Left colon (tissue), 2 donors: ENCODE data around the gene ZNF235. TPM values are rescaled to one million over a fixed set of nuclear protein-coding genes. Genes with fewer than 3 reads are reported as not detected.
"Not testable (repeated sequence)": the region's sequence is repeated elsewhere in the genome, so short reads cannot be mapped to it uniquely, and the experiment has no call there.

Experiments used
- ATAC-seq: fragments of 200-7000 bp; cut with Tn5 transposase; one replicate; pipeline ENCODE4 v1.9.1; 2020; ENCODE audit warnings: mild to moderate bottlenecking, moderate library complexity
- DNase-seq, 2 donors: peaks; one replicate each; pipeline ENCODE4 v3.0.0-alpha.2; 2020
- intact Hi-C, 2 donors: fragments of 100-400 bp; cut with DNase I in 1 of 2; cut with micrococcal nuclease in 1 of 2; formaldehyde crosslinking; loops; one replicate each; pipeline versions ENCODE4 v1.11.2 to v1.14.0; 2022; cut with DNase I, micrococcal nuclease
- total RNA-seq, 2 donors: library from RNA; stranded (reverse); fragmentation: NEBNext Ultra II Directional; extraction: Animal tissue kit (Norgen Biotek cat#: 25700); gene quantifications; one replicate each; pipeline ENCODE4 v1.2.1, GENCODE V29; 2021
- donor health status: DM: no; HTN: no; CAD: no.
- donor health status: DM: yes; HTN: yes; CAD: no.

The ZNF235 gene
- total RNA-seq, 2 donors from 2014 or later, result 4.9 to 6.7 TPM

DNA sequence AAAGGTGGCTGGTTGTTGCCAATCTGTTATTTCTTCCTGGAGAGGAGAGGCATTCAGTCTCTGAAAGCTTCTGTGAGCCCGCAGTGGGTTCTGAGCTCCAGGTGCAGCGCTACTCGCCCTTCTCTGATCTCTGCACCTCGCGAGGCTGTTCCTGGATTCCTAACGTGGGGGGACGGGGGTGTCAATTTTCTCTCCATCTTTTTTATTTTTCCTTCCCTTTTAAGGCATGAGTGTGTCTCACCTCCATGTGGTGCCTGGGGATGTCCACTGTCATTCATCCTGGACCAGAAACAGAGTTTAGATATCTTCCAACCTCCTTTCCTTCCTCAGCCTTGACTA lies 44.5 kb downstream of the ZNF235 start:
- peak in 1 of 2 donors; percentile 22 for DNase-seq
- intact Hi-C loops, result no loop called here
- peak; percentile 55 for ATAC-seq

DNA sequence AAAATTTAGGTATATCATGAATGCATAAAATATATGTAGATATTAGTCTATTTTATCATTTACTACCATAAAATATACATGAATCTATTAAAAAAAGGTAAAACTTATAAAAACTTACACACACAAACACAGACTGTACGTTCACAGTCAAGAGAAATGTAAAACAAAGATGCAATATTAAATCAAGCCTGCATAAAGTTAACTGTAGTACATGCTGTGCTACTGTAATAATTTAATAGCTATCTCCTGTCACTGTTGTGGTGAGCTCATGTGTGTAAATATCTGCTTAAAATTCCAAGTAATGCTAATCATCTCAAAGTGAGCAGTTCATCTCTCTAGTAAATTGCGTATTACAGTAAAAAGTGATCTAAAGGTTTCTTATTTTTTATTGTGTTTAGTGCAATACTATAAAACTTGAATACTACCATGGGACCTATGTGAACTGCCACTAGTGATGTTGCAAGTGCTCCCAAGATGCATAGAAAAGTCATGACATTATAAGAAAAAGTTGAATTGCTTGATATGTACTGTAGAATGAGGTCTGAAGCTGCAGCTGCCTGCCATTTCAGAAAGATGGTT lies 45.9 kb downstream of the ZNF235 start:
- intact Hi-C loops, result no loop called here
- ATAC-seq (no peak), DNase-seq (no peak)

DNA sequence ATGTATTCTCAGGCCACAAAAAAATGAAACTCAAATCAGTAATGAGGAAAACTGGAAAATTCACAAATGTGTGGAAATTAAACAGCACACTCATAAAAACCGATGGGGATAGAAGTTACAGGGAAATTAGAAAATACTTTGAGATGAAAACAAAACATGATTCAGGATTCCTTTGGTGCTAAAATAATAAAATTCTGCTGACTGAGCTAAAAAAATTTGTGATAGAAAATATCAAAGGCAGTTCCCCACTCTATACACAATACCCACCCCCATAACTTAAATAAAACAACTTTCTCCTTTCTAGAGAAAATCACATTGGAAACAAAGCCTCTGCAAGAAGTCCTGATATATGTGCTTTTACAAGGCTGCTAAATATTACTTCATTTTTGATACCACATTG lies 46.7 kb downstream of the ZNF235 start:
- ATAC-seq (no peak), DNase-seq (no peak)
- intact Hi-C loops, result no loop called here

DNA sequence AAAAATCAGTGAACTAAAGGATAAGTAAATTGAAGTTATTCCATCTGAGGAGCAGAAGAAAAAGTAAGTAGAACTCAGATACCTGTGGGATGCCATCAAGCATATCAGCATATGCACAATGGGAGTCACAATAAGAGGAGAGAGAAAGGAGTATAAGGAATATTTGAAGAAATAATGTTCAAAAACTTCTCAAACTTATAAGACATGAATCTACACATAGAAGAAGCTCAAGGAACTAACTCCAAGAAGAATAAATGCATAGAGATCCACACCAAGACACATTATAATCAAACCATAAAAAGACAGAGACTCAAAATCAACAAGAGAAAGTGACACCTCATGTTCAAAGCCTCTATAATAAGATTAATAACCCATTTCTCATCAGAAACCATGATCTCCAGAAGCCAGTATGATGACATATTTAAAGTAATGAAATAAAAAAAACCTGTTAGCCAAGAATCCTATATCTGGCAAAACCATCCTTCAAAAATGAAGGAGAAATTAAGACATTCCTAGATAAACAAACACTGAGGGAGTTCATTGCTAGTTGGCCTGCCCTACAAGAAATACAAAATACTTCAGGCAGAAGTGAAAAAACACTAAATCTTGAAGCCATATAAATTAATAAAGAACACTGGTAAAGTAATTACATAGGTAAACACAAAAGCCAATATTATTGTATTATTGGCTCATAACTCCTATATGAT lies 49.0 kb downstream of the ZNF235 start:
- intact Hi-C loops, result no loop called here
- DNase-seq, result no peak
- ATAC-seq, result no peak

DNA sequence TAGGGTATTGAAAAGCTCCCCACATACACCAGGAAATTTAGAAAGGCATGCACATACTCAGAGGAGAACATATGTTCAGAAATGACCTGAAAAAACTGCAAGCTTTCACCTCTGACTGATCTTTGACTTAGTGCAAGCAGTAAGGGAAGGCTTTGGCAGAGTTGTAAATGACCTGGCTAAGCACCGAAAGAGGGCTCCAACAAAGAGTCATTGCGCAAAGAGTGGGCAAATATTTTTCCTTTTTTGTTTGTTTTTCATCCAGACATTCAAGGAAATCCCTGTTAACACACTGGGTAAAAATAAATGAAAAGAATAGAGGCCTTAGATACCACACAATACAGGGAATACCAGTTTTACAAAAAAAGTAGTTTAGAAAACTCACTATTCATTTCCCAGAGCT lies 50.3 kb downstream of the ZNF235 start:
- intact Hi-C loops, result no loop called here
- ATAC-seq, result no peak

DNA sequence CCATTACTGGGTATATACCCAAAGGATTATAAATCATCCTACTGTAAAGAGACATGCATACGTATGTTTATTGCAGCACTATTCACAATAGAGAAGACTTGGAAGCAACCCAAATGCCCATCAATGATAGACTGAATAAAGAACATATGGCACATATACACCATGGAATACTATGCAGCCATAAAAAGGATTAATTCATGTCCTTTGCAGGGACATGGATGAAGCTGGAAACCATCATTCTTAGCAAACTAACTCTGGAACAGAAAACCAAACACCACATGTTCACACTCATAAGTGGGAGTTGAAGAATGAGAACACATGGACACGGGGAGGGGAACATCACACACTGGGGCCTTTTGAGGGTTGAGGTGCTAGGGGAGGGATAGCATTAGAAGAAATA lies 51.4 kb downstream of the ZNF235 start:
- ATAC-seq, intact Hi-C loops, DNase-seq: not testable (repeated sequence)

More for the DNA sequence above, 50.3 kb downstream of the ZNF235 start:
- no peak for DNase-seq

DNA sequence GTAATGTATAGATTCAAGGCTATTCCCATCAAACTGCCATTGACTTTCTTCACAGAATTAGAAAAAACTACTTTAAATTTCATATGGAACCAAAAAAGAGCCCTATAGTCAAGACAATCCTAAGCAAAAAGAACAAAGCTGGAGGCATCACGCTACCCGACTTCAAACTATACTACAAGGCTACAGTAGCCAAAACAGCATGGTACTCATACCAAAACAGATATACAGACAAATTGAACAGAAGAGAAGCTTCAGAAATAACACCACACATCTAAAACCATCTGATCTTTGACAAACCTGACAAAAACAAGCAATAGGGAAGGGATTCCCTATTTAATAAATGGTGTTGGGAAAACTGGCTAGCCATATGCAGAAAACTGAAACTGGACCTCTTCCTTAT lies 52.5 kb downstream of the ZNF235 start:
- ATAC-seq, intact Hi-C loops, DNase-seq: not testable (repeated sequence)

DNA sequence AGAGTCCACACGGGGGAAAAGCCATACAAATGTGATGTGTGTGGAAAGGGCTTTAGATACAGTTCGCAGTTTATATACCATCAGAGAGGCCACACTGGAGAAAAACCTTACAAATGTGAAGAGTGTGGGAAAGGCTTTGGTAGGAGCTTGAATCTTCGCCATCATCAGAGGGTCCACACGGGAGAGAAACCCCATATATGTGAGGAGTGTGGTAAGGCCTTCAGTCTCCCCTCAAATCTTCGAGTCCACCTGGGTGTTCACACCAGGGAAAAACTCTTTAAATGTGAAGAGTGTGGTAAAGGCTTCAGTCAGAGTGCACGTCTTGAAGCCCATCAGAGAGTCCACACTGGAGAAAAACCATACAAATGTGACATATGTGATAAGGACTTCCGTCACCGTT lies 68.4 kb downstream of the ZNF235 start:
- intact Hi-C loops, result no loop called here
- no peak for DNase-seq
- ATAC-seq, result no peak

Other genes with a start within 250 kb of the ZNF235 start
- gene ZNF284, start 232.9 kb downstream of the ZNF235 start, total RNA-seq, result 1 to 10 TPM; 1.6 to 2.1 TPM
- 10 to 100 TPM; 22.3 to 25.8 TPM for gene ZNF224, start 210.7 kb downstream of the ZNF235 start, total RNA-seq
- 1 to 10 TPM; 3.7 to 3.9 TPM for gene ZNF225, start 191.6 kb downstream of the ZNF235 start, total RNA-seq
- 1 to 10 TPM; 7.6 to 7.7 TPM for gene ZNF234, start 163.5 kb downstream of the ZNF235 start, total RNA-seq
- gene ZNF226, start 139.9 kb downstream of the ZNF235 start, total RNA-seq, result 10 to 100 TPM; 16.1 to 20.3 TPM
- 10 to 100 TPM; 10.1 to 13.5 TPM for gene ZNF227, start 92.5 kb downstream of the ZNF235 start, total RNA-seq
- 1 to 10 TPM; 1.5 to 1.7 TPM for gene ZNF233, start 45.1 kb downstream of the ZNF235 start, total RNA-seq
- gene ZNF112, start 51.7 kb upstream of the ZNF235 start, total RNA-seq, result 1 to 10 TPM; 3.3 to 4.4 TPM
- gene ZNF285, start 96.6 kb upstream of the ZNF235 start, total RNA-seq, result 1 to 10 TPM in 1 of 2 donors, under 1 TPM in 1; 0.92 to 1.8 TPM
- 1 to 10 TPM; 1.5 to 2.7 TPM for gene ZNF229, start 143.4 kb upstream of the ZNF235 start, total RNA-seq
- gene ZNF180, start 195.5 kb upstream of the ZNF235 start, total RNA-seq, result 1 to 10 TPM; 6.1 to 7.5 TPM
- under 1 TPM; 0.15 to 0.42 TPM for gene CEACAM20, start 224.7 kb upstream of the ZNF235 start, total RNA-seq